Smooth muscle cell (in vitro differentiated cells): ENCODE results near the gene TMEM51. TPM values are rescaled to one million over a fixed set of nuclear protein-coding genes. Genes with fewer than 3 reads are reported as not detected.

ENCODE experiments used
- DNase-seq: peaks from one replicate; lab custom pipeline; 2025; ENCODE audit not compliant: unreplicated experiment; lab: John Stamatoyannopoulos, UW
- H2AFZ ChIP-seq: fragments of 200-600 bp; sonication (generic); 2 replicates; pipeline ENCODE4 v1.6.0; 2016; ENCODE audit warnings: antibody characterized with exemption, low read depth, mild to moderate bottlenecking
- H3F3A ChIP-seq: fragments of 200-600 bp; sonication (generic); 2 replicates; pipeline ENCODE4 v1.6.0; 2017; ENCODE audit warnings: antibody characterized with exemption, low read depth
- H3K27ac ChIP-seq: fragments of 200-600 bp; sonication (generic); 2 replicates; pipeline ENCODE4 v1.5.1; 2016; ENCODE audit warnings: low read depth, mild to moderate bottlenecking
- H3K27me3 ChIP-seq: fragments of 200-600 bp; sonication (generic); 2 replicates; pipeline ENCODE4 v1.6.1; 2016; ENCODE audit warnings: low read depth, mild to moderate bottlenecking
- H3K36me3 ChIP-seq: fragments of 200-600 bp; sonication (generic); 2 replicates; pipeline ENCODE4 v1.5.1; 2016; ENCODE audit warnings: low read depth
- H3K4me1 ChIP-seq: fragments of 200-600 bp; sonication (generic); 2 replicates; pipeline ENCODE4 v1.5.1; 2016; ENCODE audit warnings: low read depth
- H3K4me2 ChIP-seq: fragments of 200-600 bp; sonication (generic); 2 replicates; pipeline ENCODE4 v1.6.0; 2016; ENCODE audit warnings: mild to moderate bottlenecking
- H3K4me3 ChIP-seq: fragments of 200-600 bp; sonication (generic); 2 replicates; pipeline ENCODE4 v1.5.1; 2016; ENCODE audit warnings: mild to moderate bottlenecking
- H3K79me2 ChIP-seq: fragments of 200-600 bp; sonication (generic); 2 replicates; pipeline ENCODE4 v1.6.0; 2016; ENCODE audit warnings: low read depth, mild to moderate bottlenecking
- H3K9ac ChIP-seq: fragments of 200-600 bp; sonication (generic); 2 replicates; pipeline ENCODE4 v1.6.0; 2016; ENCODE audit warnings: low read depth
- H3K9me3 ChIP-seq: fragments of 200-600 bp; sonication (generic); replicated peaks from 2 replicates; pipeline ENCODE4 v1.5.1; 2016; ENCODE audit warnings: low read depth
- H4K20me1 ChIP-seq: fragments of 200-600 bp; sonication (generic); 2 replicates; pipeline ENCODE4 v1.6.0; 2016; ENCODE audit warnings: low read depth
- WGBS: methylation state at CpG from one replicate; pipeline ENCODE4 v1.1.7; 2016; ENCODE audit warnings: low lambda C conversion rate; 5-methylcytosine and 5-hydroxymethylcytosine counted together
- polyA plus RNA-seq: library from polyadenylated mRNA; unstranded; fragments of >200 nt; fragmentation: Nextera tagmentation; extraction: Ambion mirVana; gene quantifications from 2 replicates; pipeline ENCODE4 v1.2.1, GENCODE V29; 2016
- total RNA-seq: library from RNA; depleted of rRNA; stranded (reverse); fragments of >200 nt; gene quantifications from 2 replicates; pipeline ENCODE4 v1.2.3, GENCODE V29; 2014
- TF ChIP-seq, protein P1 (sequence below): fragments of 200-600 bp; sonication (generic); IDR thresholded peaks from 2 replicates; pipeline ENCODE4 v1.5.1; 2017; ENCODE audit warnings: borderline replicate concordance, mild to moderate bottlenecking, antibody characterized with exemption; ENCODE audit not compliant: insufficient read depth, poor library complexity, severe bottlenecking

TMEM51 gene
- total and polyA plus RNA-seq, 2 experiments from 2014 or later: 9.8 to 10.4 TPM

DNA sequence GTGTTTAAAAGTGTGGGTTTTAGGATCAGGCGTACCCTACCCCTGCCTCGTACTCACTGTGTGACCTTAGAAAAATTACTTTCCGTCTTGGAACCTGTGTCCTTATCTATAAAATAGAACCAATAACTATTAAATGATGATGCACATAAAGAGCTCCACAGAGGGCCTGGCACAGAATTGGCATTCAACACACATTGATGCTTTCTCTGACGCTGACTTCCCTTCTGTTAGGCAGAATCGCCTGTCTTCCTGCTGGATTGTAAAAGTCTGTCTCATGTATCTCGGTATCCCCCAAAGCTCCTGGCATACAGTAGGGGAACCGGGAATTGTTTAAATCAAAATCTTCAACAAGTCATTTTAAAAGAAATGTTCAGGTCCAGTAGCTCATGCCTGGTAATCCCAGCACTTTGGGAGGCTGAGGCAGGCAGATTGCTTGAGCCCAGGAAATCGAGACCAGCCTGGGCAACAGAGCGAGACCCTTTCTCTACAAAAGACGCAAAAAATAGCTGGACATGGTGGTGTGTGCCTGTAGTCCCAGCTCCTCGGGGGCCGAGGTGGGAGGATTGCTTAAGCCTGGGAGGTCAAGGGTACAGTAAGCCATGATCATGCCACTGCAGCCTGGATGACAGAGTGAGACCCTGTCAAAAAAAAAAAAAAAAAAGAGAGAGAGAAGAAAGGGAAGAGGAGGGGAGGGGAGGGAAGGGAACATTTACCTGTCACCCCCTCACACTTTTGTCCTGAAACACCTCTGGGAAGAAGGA, 52.2 kb downstream of the TMEM51 start:
- Histone ChIP-seq H3K79me2 (peaks cover 6% of the 10 kb centered on the region), H3K27ac (no peak overlapping the region), H3K27me3 (no peaks in the 10 kb centered on the region)

DNA sequence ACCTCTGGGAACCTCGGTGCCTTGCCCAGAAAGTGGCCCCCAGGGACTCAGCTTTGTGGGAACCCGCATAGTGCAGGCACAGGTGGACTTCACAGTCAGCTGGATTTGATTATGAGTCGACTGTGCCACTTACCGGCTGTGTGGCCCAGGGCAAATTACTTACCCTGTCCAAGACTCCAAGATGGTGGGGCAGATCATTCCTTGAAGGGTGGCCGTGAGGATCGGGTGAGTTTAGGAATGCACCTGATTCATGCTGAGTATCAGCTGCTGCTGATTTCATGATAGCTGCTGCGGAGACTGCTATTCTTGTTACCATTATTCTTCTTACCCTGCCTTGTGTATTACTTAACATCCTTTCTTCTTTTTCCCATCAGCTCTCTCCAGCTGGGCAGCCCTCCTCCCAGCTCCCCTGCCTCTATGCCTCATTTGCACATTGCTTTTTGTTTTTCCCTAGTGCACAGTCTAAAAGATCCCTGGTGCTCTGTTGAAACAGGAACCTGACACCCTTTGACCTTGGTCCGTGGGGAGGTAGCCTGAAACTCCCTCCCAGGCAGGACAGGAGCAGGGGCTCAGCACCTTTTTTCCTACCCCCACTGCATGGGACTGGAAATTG, 53.0 kb downstream of the TMEM51 start:
- no peak overlapping the region for H3K4me3 ChIP-seq
- WGBS: 55% methylated on average over 8 of the region's 8 CpGs
- H3F3A ChIP-seq: no peaks in the 10 kb centered on the region
- H3K27ac ChIP-seq: no peak overlapping the region
- H3K9me3 ChIP-seq: no peaks in the 10 kb centered on the region
- DNase-seq: no peak
- H3K9ac ChIP-seq: no peak overlapping the region
- H3K36me3 ChIP-seq: no peaks in the 10 kb centered on the region
- TF ChIP-seq, protein P1, sequence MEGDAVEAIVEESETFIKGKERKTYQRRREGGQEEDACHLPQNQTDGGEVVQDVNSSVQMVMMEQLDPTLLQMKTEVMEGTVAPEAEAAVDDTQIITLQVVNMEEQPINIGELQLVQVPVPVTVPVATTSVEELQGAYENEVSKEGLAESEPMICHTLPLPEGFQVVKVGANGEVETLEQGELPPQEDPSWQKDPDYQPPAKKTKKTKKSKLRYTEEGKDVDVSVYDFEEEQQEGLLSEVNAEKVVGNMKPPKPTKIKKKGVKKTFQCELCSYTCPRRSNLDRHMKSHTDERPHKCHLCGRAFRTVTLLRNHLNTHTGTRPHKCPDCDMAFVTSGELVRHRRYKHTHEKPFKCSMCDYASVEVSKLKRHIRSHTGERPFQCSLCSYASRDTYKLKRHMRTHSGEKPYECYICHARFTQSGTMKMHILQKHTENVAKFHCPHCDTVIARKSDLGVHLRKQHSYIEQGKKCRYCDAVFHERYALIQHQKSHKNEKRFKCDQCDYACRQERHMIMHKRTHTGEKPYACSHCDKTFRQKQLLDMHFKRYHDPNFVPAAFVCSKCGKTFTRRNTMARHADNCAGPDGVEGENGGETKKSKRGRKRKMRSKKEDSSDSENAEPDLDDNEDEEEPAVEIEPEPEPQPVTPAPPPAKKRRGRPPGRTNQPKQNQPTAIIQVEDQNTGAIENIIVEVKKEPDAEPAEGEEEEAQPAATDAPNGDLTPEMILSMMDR: no peak
- no peaks in the 10 kb centered on the region for H3K27me3 ChIP-seq
- H2AFZ ChIP-seq: no peak overlapping the region
- H4K20me1 ChIP-seq: peaks cover 24% of the 10 kb centered on the region
- peaks cover 5% of the 10 kb centered on the region for H3K4me1 ChIP-seq
- no peak overlapping the region for H3K4me2 ChIP-seq
- peaks cover 6% of the 10 kb centered on the region for H3K79me2 ChIP-seq

More for the DNA sequence above, 52.2 kb downstream of the TMEM51 start:
- H4K20me1 ChIP-seq: peaks cover 30% of the 10 kb centered on the region
- no peak overlapping the region for H3K9ac ChIP-seq
- TF ChIP-seq, protein P1: no peak
- WGBS: 93% methylated on average over 12 of the region's 12 CpGs
- H3K4me3 ChIP-seq: no peak overlapping the region
- no peak overlapping the region for H3K4me2 ChIP-seq
- H3K9me3 ChIP-seq: no peaks in the 10 kb centered on the region
- no peaks in the 10 kb centered on the region for H3K36me3 ChIP-seq
- H3K4me1 ChIP-seq: peaks cover 8% of the 10 kb centered on the region
- H3F3A ChIP-seq: peaks cover 3% of the 10 kb centered on the region
- no peak for DNase-seq
- no peak overlapping the region for H2AFZ ChIP-seq

- Histone ChIP-seq H3K4me3 (no peak overlapping the region), H3K4me2 (no peak overlapping the region), H3K79me2 (peaks cover 6% of the 10 kb centered on the region), H3K27me3 (no peaks in the 10 kb centered on the region), H3K9me3 (no peaks in the 10 kb centered on the region), H3K9ac (no peak overlapping the region), H3F3A (no peaks in the 10 kb centered on the region), H3K36me3 (no peaks in the 10 kb centered on the region), H3K4me1 (peaks cover 4% of the 10 kb centered on the region), H3K27ac (no peak overlapping the region), H4K20me1 (peaks cover 20% of the 10 kb centered on the region), H2AFZ (no peak overlapping the region)
- no peak for DNase-seq
- 80% methylated on average over 25 of the region's 25 CpGs for WGBS
- TF ChIP-seq, protein P1: no peak
Observed at GRCh38 chr1:15207031-15207828, 53.7 kb downstream of the TMEM51 start.
